ENCODE results near the gene IRS2. TPM values are rescaled to one million over a fixed set of nuclear protein-coding genes. Genes with fewer than 3 reads are reported as not detected.
"Not testable (repeated sequence)": the region's sequence is repeated elsewhere in the genome, so short reads cannot be mapped to it uniquely, and the experiment has no call there.

The IRS2 gene, protein sequence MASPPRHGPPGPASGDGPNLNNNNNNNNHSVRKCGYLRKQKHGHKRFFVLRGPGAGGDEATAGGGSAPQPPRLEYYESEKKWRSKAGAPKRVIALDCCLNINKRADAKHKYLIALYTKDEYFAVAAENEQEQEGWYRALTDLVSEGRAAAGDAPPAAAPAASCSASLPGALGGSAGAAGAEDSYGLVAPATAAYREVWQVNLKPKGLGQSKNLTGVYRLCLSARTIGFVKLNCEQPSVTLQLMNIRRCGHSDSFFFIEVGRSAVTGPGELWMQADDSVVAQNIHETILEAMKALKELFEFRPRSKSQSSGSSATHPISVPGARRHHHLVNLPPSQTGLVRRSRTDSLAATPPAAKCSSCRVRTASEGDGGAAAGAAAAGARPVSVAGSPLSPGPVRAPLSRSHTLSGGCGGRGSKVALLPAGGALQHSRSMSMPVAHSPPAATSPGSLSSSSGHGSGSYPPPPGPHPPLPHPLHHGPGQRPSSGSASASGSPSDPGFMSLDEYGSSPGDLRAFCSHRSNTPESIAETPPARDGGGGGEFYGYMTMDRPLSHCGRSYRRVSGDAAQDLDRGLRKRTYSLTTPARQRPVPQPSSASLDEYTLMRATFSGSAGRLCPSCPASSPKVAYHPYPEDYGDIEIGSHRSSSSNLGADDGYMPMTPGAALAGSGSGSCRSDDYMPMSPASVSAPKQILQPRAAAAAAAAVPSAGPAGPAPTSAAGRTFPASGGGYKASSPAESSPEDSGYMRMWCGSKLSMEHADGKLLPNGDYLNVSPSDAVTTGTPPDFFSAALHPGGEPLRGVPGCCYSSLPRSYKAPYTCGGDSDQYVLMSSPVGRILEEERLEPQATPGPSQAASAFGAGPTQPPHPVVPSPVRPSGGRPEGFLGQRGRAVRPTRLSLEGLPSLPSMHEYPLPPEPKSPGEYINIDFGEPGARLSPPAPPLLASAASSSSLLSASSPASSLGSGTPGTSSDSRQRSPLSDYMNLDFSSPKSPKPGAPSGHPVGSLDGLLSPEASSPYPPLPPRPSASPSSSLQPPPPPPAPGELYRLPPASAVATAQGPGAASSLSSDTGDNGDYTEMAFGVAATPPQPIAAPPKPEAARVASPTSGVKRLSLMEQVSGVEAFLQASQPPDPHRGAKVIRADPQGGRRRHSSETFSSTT (N-terminal part only)
- 10 to 100 TPM in 1 of 4 donors, 1 to 10 TPM in 3; 5.0 to 24.6 (median 7.5) TPM for total RNA-seq

- H3K27ac ChIP-seq: peak within 1 kb of the TSS; percentile 87 to 99 (median 90)
- intact Hi-C loops (cut with DNase I): no loop called here
- H3K36me3 ChIP-seq: peaks cover 10 to 29% (median 16%) of the 10 kb centered on the region in 3 donors
- DNase-seq: peak; percentile 46
- H3K27me3 ChIP-seq: peaks cover 0 to 15% (median 0%) of the 10 kb centered on the region in 4 donors
- H3K9me3 ChIP-seq: no peaks in the 10 kb centered on the region
- no CpG with 5 or more reads among the region's 98 CpGs for WGBS, 2 donors
- TF ChIP-seq, protein P1, sequence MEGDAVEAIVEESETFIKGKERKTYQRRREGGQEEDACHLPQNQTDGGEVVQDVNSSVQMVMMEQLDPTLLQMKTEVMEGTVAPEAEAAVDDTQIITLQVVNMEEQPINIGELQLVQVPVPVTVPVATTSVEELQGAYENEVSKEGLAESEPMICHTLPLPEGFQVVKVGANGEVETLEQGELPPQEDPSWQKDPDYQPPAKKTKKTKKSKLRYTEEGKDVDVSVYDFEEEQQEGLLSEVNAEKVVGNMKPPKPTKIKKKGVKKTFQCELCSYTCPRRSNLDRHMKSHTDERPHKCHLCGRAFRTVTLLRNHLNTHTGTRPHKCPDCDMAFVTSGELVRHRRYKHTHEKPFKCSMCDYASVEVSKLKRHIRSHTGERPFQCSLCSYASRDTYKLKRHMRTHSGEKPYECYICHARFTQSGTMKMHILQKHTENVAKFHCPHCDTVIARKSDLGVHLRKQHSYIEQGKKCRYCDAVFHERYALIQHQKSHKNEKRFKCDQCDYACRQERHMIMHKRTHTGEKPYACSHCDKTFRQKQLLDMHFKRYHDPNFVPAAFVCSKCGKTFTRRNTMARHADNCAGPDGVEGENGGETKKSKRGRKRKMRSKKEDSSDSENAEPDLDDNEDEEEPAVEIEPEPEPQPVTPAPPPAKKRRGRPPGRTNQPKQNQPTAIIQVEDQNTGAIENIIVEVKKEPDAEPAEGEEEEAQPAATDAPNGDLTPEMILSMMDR (IDR thresholded peaks at IDR 0.05): peak in 1 of 6 experiments; percentile 10
- peak in 3 of 4 donors; percentile 83 to 99 (median 97) for TF ChIP-seq POLR2A (IDR thresholded peaks at IDR 0.05)
- peak within 1 kb of the TSS; percentile 60 to 90 (median 76) for H3K4me3 ChIP-seq
- H3K4me1 ChIP-seq: peaks cover under 1 to 57% (median 21%) of the 10 kb centered on the region in 3 donors
These were observed at the start of gene IRS2 for GRCh38 chr13:109786457-109787134. Gene IRS2 (minus strand): TSS chr13:109786583. CDS start chr13:109786053, 530 bp downstream.

DNA sequence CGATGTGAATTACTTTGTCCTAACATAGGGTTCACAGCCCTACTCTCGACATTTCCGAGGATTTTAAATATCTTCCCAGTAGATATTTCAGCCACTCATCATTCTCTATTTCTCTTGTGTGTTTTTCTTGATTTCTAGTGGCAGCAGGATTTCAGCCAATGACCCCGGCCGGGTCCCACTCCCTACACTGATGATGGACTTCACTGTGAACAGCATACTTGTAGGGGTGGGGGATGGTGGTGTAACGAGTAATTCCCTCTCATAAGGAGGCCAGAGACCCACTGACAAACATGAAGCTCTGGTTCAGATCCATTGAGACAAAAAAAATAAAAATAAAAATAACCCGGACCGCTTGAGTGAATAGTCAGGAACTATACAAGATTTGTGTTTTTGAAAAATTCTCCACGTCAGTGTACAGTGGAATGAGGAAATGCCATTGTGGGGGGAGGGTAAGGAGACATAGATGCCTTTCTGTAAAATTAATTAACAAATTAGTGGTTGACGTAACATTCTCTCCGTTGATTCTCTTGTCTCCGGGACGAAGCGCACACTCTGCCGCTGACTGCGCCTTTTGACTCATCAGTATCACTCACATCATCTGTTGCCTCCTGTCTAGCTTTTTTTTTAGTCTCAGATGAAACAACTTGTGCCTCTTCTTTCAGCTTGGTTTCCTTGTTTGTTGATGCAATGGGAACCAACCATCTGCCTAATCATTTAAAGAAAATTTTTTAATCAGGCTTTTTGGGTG lies 48.8 kb upstream of the IRS2 start:
- DNase-seq: no peak
- Histone ChIP-seq H3K27ac (no peak overlapping the region), H3K9me3 (no peaks in the 10 kb centered on the region), H3K36me3 (no peaks in the 10 kb centered on the region), H3K4me1 (no peaks in the 10 kb centered on the region), H3K27me3 (peaks cover 0 to 10% (median 0%) of the 10 kb centered on the region in 4 donors), H3K4me3 (no peak overlapping the region)
- 72 to 80% methylated on average over 15 to 16 of the region's 16 CpGs for WGBS, 2 donors
- intact Hi-C loops (cut with DNase I): no loop called here
- no peak for TF ChIP-seq POLR2A (IDR thresholded peaks at IDR 0.05)
- TF ChIP-seq, protein P1 (IDR thresholded peaks at IDR 0.05): no peak

DNA sequence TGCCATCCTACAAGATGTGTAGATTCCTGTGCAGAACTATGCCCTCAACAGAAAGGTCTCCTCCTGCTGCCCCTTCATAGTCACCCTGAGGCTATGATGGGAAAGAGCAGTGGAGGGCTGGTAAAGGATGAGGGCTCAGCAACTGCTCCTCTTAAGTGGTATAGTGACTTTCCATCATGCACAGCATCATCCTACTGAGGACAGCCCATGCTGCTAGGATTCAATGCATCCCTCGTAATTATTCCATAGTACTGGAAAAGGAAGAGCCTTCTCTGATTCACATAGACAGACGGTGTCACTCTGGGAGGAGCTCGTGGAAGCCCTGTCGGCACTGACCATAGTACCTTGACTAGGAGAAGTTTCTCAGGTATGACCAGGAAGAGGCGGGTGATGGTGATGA lies 47.6 kb upstream of the IRS2 start:
- H3K27me3 ChIP-seq: peaks cover 0 to 10% (median 0%) of the 10 kb centered on the region in 4 donors
- no peaks in the 10 kb centered on the region for H3K36me3 ChIP-seq
- no peak overlapping the region for H3K4me3 ChIP-seq
- H3K4me1 ChIP-seq: no peaks in the 10 kb centered on the region
- DNase-seq: no peak
- no peak overlapping the region for H3K27ac ChIP-seq
- WGBS, 2 donors: 96 to 98% methylated on average over 4 to 5 of the region's 5 CpGs
- intact Hi-C loops (cut with DNase I): no loop called here
- TF ChIP-seq, protein P1 (IDR thresholded peaks at IDR 0.05): no peak
- no peak for TF ChIP-seq POLR2A (IDR thresholded peaks at IDR 0.05)
- H3K9me3 ChIP-seq: no peaks in the 10 kb centered on the region

- H3K27ac ChIP-seq: no peak overlapping the region
- intact Hi-C loops (cut with DNase I): no loop called here
- TF ChIP-seq, protein P1 (IDR thresholded peaks at IDR 0.05): no peak
- TF ChIP-seq POLR2A (IDR thresholded peaks at IDR 0.05): no peak
- no peaks in the 10 kb centered on the region for H3K36me3 ChIP-seq
- 46 to 73% methylated on average over 5 of the region's 5 CpGs for WGBS, 2 donors
- H3K27me3 ChIP-seq: peaks cover 0 to 10% (median 0%) of the 10 kb centered on the region in 4 donors
- H3K4me1 ChIP-seq: no peaks in the 10 kb centered on the region
- DNase-seq: no peak
- no peak overlapping the region for H3K4me3 ChIP-seq
- no peaks in the 10 kb centered on the region for H3K9me3 ChIP-seq
These were observed 46.7 kb upstream of the IRS2 start for GRCh38 chr13:109833071-109833470.

GRCh38 chr13:109828591-109829316 lies 42.4 kb upstream of the IRS2 start:
- H3K27ac ChIP-seq; H3K9me3 ChIP-seq; DNase-seq; H3K27me3 ChIP-seq; intact Hi-C loops (cut with DNase I); H3K36me3 ChIP-seq; H3K4me1 ChIP-seq; H3K4me3 ChIP-seq: not testable (repeated sequence)
- 55 to 75% methylated on average over 4 of the region's 11 CpGs for WGBS, 2 donors

GRCh38 chr13:109823201-109823600 lies 36.8 kb upstream of the IRS2 start:
- 88 to 93% methylated on average over 6 of the region's 6 CpGs for WGBS, 2 donors

More at GRCh38 chr13:109823201-109823600, 36.8 kb upstream of the IRS2 start:
- H3K4me1 ChIP-seq; DNase-seq; H3K9me3 ChIP-seq; H3K27ac ChIP-seq; H3K36me3 ChIP-seq; intact Hi-C loops (cut with DNase I); H3K4me3 ChIP-seq; H3K27me3 ChIP-seq: not testable (repeated sequence)
